ENCODE data around the gene ZAP70.

ZAP70 gene

DNA sequence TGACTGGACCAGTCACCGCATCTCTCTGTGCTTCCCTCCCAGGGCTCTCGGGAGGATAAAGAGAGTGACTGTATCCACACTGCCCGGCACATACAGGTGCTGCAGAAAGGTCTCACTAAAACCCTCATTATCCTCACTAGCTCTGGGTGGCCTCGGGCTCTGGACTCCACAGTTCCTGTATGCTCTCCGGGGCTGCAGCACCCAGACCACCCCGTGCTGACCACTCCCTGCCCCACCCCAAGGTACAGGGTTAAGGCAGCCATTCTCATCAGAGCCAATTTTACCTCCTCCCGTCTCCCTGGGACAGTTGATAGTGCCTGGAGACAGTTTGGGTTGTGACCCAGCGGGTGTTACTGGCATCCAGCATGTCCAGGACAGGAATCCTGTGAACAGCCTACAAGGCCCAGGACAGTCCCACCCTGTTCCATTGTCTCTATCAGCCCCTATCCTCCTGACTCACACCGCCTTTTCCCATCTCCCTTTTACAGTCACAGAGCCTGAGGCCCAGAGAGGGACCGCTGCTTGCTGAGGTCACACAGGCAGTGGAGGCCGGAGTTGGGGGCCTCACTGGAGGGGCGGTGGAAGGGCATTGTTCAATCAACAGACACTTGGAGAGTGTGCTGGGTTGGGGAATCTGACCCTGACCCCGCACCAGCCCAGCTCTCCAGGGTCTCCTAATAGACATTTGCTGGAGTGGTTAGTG is 1.7 kb downstream of the ZAP70 start:
- DNase-seq, result no peak
- no peak overlapping the region for H2BK15ac ChIP-seq (replicated peaks; ENCODE audit: low read depth)
- no peak overlapping the region for H2BK120ac ChIP-seq (ENCODE audit: low read depth, low read length)
- H3K27me3 ChIP-seq (ENCODE audit: insufficient read depth, low read length, poor library complexity), result no peaks in the 10 kb centered on the region
- no peaks in the 10 kb centered on the region for H3K36me3 ChIP-seq (ENCODE audit: control insufficient read depth, insufficient read depth, low read length)
- H3K79me2 ChIP-seq (ENCODE audit: control insufficient read depth, insufficient read depth, low read length), result no peaks in the 10 kb centered on the region
- no peak overlapping the region for H3K9ac ChIP-seq (ENCODE audit: low read length)
- no peak overlapping the region for H4K5ac ChIP-seq (ENCODE audit: low read length)
- H3K79me1 ChIP-seq (ENCODE audit: low read length), result no peaks in the 10 kb centered on the region
- H2BK5ac ChIP-seq (ENCODE audit: low read length), result no peak overlapping the region
- peaks cover 12% of the 10 kb centered on the region for H3K4me1 ChIP-seq (ENCODE audit: control insufficient read depth, low read depth, low read length)
- no peak overlapping the region for H4K8ac ChIP-seq (ENCODE audit: low read depth, low read length)
- WGBS (ENCODE audit: extremely low coverage, insufficient coverage, low lambda C conversion rate), result no CpG with 5 or more reads among the region's 13 CpGs
- H3K23ac ChIP-seq (ENCODE audit: low read length), result no peak overlapping the region
- peak overlapping the region; percentile 17 for H3K56ac ChIP-seq (ENCODE audit: low read length)
- H3K4me2 ChIP-seq (ENCODE audit: low read length), result no peak overlapping the region
- H3K18ac ChIP-seq (ENCODE audit: low read length), result no peak overlapping the region
- peak overlapping the region; percentile 43 for H2AK5ac ChIP-seq (ENCODE audit: low read length)
- H3K27ac ChIP-seq (ENCODE audit: low read depth, low read length), result no peak overlapping the region
- no peak overlapping the region for H3K4me3 ChIP-seq (ENCODE audit: low read length)
- no peak overlapping the region for H3K4ac ChIP-seq (ENCODE audit: low read depth, low read length)

GRCh38 chr2:97715951-97716694 is 2.7 kb downstream of the ZAP70 start:
- Histone ChIP-seq H2BK120ac (ENCODE audit: low read depth, low read length) (no peak overlapping the region), H2AK5ac (ENCODE audit: low read length) (no peak overlapping the region), H3K9ac (ENCODE audit: low read length) (no peak overlapping the region), H3K56ac (ENCODE audit: low read length) (peak overlapping the region; percentile 38), H3K27me3 (ENCODE audit: insufficient read depth, low read length, poor library complexity) (no peaks in the 10 kb centered on the region), H3K4me3 (ENCODE audit: low read length) (no peak overlapping the region), H4K5ac (ENCODE audit: low read length) (no peak overlapping the region), H4K8ac (ENCODE audit: low read depth, low read length) (no peak overlapping the region), H2BK15ac (replicated peaks; ENCODE audit: low read depth) (no peak overlapping the region), H3K79me2 (ENCODE audit: control insufficient read depth, insufficient read depth, low read length) (no peaks in the 10 kb centered on the region), H3K18ac (ENCODE audit: low read length) (peak overlapping the region; percentile 23), H3K79me1 (ENCODE audit: low read length) (no peaks in the 10 kb centered on the region), H3K4me1 (ENCODE audit: control insufficient read depth, low read depth, low read length) (peaks cover 7% of the 10 kb centered on the region), H3K4me2 (ENCODE audit: low read length) (no peak overlapping the region), H3K4ac (ENCODE audit: low read depth, low read length) (no peak overlapping the region), H3K23ac (ENCODE audit: low read length) (no peak overlapping the region), H3K36me3 (ENCODE audit: control insufficient read depth, insufficient read depth, low read length) (no peaks in the 10 kb centered on the region), H2BK5ac (ENCODE audit: low read length) (no peak overlapping the region), H3K27ac (ENCODE audit: low read depth, low read length) (no peak overlapping the region)
- DNase-seq, result no peak
- no CpG with 5 or more reads among the region's 9 CpGs for WGBS (ENCODE audit: extremely low coverage, insufficient coverage, low lambda C conversion rate)

GRCh38 chr2:97716695-97717612 is 3.6 kb downstream of the ZAP70 start:
- H2BK15ac ChIP-seq (replicated peaks; ENCODE audit: low read depth), result no peak overlapping the region
- WGBS (ENCODE audit: extremely low coverage, insufficient coverage, low lambda C conversion rate), result no CpG with 5 or more reads among the region's 21 CpGs
- H2AK5ac ChIP-seq (ENCODE audit: low read length), result peak overlapping the region; percentile 17
- H3K27ac ChIP-seq (ENCODE audit: low read depth, low read length), result no peak overlapping the region
- H3K79me1 ChIP-seq (ENCODE audit: low read length), result no peaks in the 10 kb centered on the region
- H4K5ac ChIP-seq (ENCODE audit: low read length), result no peak overlapping the region
- no peak overlapping the region for H3K4me3 ChIP-seq (ENCODE audit: low read length)
- peak overlapping the region; percentile 50 for H3K56ac ChIP-seq (ENCODE audit: low read length)
- no peaks in the 10 kb centered on the region for H3K79me2 ChIP-seq (ENCODE audit: control insufficient read depth, insufficient read depth, low read length)
- DNase-seq, result no peak
- no peaks in the 10 kb centered on the region for H3K27me3 ChIP-seq (ENCODE audit: insufficient read depth, low read length, poor library complexity)
- H2BK120ac ChIP-seq (ENCODE audit: low read depth, low read length), result no peak overlapping the region
- peak overlapping the region; percentile 25 for H3K4ac ChIP-seq (ENCODE audit: low read depth, low read length)
- no peak overlapping the region for H2BK5ac ChIP-seq (ENCODE audit: low read length)
- no peak overlapping the region for H4K8ac ChIP-seq (ENCODE audit: low read depth, low read length)
- H3K23ac ChIP-seq (ENCODE audit: low read length), result no peak overlapping the region
- peak overlapping the region; percentile 9 for H3K18ac ChIP-seq (ENCODE audit: low read length)
- H3K4me1 ChIP-seq (ENCODE audit: control insufficient read depth, low read depth, low read length), result peaks cover 2% of the 10 kb centered on the region
- H3K36me3 ChIP-seq (ENCODE audit: control insufficient read depth, insufficient read depth, low read length), result no peaks in the 10 kb centered on the region
- H3K4me2 ChIP-seq (ENCODE audit: low read length), result no peak overlapping the region
- no peak overlapping the region for H3K9ac ChIP-seq (ENCODE audit: low read length)

DNA sequence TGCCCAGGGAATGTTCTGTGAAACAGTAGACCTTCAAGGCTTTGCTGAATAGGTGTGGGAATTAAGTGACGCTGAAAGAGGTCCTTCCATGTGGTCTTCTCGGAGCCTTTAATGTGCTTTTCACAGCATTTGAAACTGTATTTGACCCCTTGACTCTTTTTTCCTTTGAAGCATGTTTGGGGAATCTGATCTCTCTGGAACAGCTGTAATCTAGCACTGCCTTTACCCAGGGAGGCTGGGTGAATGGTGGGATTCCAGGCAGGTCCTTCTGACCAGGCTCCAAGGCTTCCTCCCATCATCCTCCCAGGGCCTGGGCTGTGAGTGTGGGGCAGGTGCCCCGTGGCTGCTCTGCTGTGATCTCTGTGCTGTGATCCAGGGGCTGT is 4.2 kb downstream of the ZAP70 start:
- Histone ChIP-seq H3K23ac (ENCODE audit: low read length) (no peak overlapping the region), H3K36me3 (ENCODE audit: control insufficient read depth, insufficient read depth, low read length) (no peaks in the 10 kb centered on the region), H3K4me1 (ENCODE audit: control insufficient read depth, low read depth, low read length) (peaks cover 2% of the 10 kb centered on the region), H4K8ac (ENCODE audit: low read depth, low read length) (no peak overlapping the region), H2BK5ac (ENCODE audit: low read length) (no peak overlapping the region), H3K27ac (ENCODE audit: low read depth, low read length) (no peak overlapping the region), H3K79me1 (ENCODE audit: low read length) (no peaks in the 10 kb centered on the region), H3K79me2 (ENCODE audit: control insufficient read depth, insufficient read depth, low read length) (no peaks in the 10 kb centered on the region), H3K4ac (ENCODE audit: low read depth, low read length) (no peak overlapping the region), H3K27me3 (ENCODE audit: insufficient read depth, low read length, poor library complexity) (no peaks in the 10 kb centered on the region), H2BK15ac (replicated peaks; ENCODE audit: low read depth) (no peak overlapping the region), H3K18ac (ENCODE audit: low read length) (peak overlapping the region; percentile 9), H2AK5ac (ENCODE audit: low read length) (no peak overlapping the region), H3K4me3 (ENCODE audit: low read length) (no peak overlapping the region), H4K5ac (ENCODE audit: low read length) (no peak overlapping the region), H2BK120ac (ENCODE audit: low read depth, low read length) (no peak overlapping the region), H3K9ac (ENCODE audit: low read length) (no peak overlapping the region), H3K4me2 (ENCODE audit: low read length) (no peak overlapping the region), H3K56ac (ENCODE audit: low read length) (peak overlapping the region; percentile 30)
- WGBS (ENCODE audit: extremely low coverage, insufficient coverage, low lambda C conversion rate), result no CpG with 5 or more reads among the region's 3 CpGs
- no peak for DNase-seq

GRCh38 chr2:97718051-97718882 is 4.9 kb downstream of the ZAP70 start:
- no peak for DNase-seq
- Histone ChIP-seq H2BK120ac (ENCODE audit: low read depth, low read length) (no peak overlapping the region), H3K4me3 (ENCODE audit: low read length) (no peak overlapping the region)

More at GRCh38 chr2:97718051-97718882, 4.9 kb downstream of the ZAP70 start:
- Histone ChIP-seq H3K79me2 (ENCODE audit: control insufficient read depth, insufficient read depth, low read length) (no peaks in the 10 kb centered on the region), H3K4ac (ENCODE audit: low read depth, low read length) (no peak overlapping the region), H3K9ac (ENCODE audit: low read length) (no peak overlapping the region), H3K79me1 (ENCODE audit: low read length) (no peaks in the 10 kb centered on the region), H3K4me2 (ENCODE audit: low read length) (no peak overlapping the region), H3K56ac (ENCODE audit: low read length) (peak overlapping the region; percentile 30), H3K27me3 (ENCODE audit: insufficient read depth, low read length, poor library complexity) (no peaks in the 10 kb centered on the region), H3K27ac (ENCODE audit: low read depth, low read length) (no peak overlapping the region), H3K36me3 (ENCODE audit: control insufficient read depth, insufficient read depth, low read length) (no peaks in the 10 kb centered on the region), H2BK15ac (replicated peaks; ENCODE audit: low read depth) (no peak overlapping the region), H4K8ac (ENCODE audit: low read depth, low read length) (no peak overlapping the region), H3K18ac (ENCODE audit: low read length) (peak overlapping the region; percentile 2), H3K4me1 (ENCODE audit: control insufficient read depth, low read depth, low read length) (peaks cover 2% of the 10 kb centered on the region), H4K5ac (ENCODE audit: low read length) (no peak overlapping the region), H3K23ac (ENCODE audit: low read length) (no peak overlapping the region), H2AK5ac (ENCODE audit: low read length) (no peak overlapping the region), H2BK5ac (ENCODE audit: low read length) (no peak overlapping the region)
- no CpG with 5 or more reads among the region's 21 CpGs for WGBS (ENCODE audit: extremely low coverage, insufficient coverage, low lambda C conversion rate)

Measured in mesendoderm (in vitro differentiated cells).